NCI-H146 (cell line): Measurements from ENCODE around the gene INPP4B.

Experiments used
- DNase-seq: peaks from one replicate; lab custom pipeline; 2025; lab: John Stamatoyannopoulos, UW

Gene INPP4B

DNA sequence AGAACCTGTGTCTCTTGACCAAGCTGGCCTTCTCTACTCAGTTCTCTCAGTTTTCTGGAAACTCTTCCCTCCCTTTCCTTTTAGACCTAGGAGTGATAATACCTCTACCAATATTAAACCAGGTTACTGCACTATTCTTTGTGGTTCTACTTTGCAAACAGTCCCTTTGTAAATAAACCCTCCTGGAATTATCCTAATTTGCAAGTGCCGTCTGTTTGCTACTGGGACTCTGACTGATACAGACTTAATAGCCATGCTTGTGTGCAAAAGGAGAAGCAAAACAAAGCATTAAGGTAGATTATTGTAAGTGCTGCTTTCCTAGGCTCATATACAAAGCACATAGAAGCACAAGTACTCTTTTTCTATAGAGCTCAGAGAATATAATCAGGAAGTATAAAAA is 507.0 kb downstream of the INPP4B start:
- DNase-seq: no peak

DNA sequence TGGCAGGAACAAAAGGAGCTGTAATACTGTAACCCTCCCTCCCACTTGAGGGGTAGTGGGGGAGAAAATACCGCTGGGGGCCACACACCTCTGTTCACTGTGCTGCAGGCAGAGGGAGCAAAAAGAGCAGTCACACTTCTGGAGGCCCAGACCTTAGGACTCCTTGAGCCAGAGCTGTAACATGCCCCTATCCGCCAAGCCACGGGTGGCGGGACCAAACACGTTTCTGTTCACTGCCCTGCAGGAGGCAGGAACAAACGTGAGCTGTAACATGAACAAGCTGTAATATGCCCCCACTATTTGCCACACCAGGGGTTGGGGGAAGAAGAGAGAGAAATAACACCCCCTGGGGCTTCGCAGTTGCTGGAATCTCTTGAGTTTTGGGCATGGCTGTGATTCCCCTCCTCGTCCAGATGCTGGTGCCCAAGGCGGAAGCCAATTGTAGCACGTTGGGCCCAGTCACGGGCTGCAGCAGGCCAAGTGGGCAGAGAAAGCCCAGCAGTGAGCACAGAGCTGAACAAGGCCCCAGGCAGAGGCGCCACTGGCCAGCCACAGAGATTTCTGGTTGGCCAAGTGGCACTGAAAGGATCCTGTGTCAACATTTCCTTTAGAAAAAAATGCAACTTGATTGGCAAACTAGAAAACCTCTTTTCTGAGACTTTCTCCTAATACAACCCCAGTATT is 509.7 kb downstream of the INPP4B start:
- DNase-seq: no peak

DNA sequence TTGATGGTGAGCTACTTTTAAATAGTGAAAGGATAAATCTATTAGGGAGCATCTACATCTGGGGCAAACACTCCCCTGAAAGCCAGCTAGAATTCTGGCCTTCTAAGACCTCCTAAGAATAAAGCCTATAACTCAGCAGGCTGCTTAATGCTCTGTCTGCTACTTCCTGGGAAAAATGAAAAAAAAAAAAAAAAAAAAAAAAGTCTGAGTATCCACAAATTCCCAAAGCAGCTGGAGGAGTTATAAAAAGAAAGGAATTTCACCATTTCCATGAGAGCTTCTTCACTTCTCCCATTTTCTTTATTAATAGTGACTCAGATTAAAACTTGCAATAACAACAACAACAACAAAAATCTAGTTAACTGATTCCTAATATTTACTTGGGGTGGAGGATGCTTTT is 511.2 kb downstream of the INPP4B start:
- no peak for DNase-seq

GRCh38 chr4:142331646-142332045 is 514.5 kb downstream of the INPP4B start:
- DNase-seq: no peak

DNA sequence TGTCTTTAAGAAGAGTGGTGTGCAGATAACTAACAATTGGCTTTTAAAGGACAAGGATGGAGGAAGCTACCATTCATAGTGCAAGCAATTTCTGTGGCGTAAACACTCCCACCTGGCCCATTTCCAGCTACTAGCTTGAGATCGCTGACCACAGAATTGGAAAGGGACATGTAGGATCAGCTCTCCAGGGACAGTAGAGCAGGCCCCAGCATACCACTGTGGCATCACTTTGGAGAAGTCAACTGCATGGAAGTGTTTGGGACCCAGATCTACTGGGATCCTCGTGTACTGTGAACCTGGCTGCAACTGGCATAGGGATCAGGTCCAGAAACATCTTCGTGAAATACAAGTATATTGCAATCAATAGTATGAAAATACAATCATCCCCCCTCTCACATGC is 515.0 kb downstream of the INPP4B start:
- no peak for DNase-seq

DNA sequence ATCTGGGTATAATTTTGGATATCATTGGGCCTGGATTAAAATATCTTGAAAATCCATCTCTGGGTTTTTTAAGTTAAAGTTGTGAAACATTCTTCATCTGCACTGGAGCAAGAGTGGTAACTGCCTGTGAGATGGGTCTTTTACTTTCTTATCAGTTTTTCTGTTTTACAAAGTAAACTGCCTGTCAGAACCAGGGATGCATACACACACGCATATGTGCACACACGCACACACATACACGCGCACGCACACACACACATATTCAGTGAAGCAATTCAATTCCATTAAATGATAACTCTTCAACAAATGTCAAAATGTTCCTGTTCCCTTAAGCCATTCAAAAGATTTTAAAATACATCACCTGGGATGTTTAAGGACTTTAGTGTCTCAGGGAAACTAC is 515.8 kb downstream of the INPP4B start:
- DNase-seq: no peak

- DNase-seq: no peak
These were observed 516.8 kb downstream of the INPP4B start for GRCh38 chr4:142329313-142329712.

DNA sequence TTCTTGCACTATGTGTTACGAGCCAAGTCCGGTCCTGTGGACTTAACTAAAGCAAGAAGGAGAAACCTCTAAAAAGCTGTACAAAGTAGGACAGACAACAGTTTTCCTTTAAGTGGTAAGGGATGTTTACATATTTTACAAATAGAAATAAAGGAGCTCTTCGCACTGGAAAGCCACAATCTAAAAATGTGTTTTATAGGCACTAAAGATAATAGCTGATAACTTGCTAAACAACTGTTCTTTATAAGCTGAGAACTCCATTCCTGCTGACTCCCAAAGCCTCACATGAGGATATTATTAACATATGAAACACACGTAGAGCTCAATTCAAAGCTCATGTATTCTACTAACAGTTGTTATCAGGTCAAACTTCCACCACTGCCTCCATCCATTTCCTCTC is 519.9 kb downstream of the INPP4B start:
- DNase-seq: no peak

- no peak for DNase-seq
These were observed 521.5 kb downstream of the INPP4B start for GRCh38 chr4:142324572-142324971.

DNA sequence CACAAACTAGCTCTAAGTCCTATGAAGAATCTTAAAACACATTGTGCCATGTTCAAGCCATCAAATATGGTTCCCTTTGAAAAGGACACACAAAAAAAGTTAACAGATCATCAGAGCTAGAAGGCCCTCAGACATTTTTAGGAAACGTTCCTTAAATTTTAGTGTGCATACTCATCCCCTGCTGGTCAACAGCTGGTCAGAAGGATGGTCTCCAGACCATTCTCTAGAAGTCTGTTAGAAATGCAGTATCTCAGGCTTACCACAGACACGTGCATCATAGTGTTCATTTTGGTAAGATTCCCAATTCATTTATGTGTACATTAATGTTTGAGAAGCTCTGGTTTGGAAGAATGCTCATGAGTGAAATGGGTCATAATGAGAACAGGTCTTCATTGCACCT is 523.1 kb downstream of the INPP4B start:
- DNase-seq: no peak

DNA sequence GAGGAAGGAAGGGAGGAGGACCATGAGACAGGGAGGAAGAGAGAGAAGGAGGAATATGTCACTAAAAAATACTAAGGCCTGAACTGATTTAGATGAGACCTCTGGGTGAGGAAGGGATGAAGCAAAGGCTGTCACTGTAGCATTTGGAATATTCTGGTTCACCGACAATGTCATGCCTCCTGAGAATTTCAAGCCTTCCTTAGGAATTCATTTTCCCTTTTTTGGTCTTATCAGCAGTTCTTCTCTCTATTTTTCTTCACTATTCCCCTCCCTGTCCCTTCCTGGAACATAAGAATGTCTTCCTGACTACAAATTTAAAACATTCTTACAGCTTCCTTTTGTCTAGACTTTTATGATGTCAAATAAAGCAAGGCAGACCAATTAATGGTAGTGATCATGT is 527.8 kb downstream of the INPP4B start:
- no peak for DNase-seq

DNA sequence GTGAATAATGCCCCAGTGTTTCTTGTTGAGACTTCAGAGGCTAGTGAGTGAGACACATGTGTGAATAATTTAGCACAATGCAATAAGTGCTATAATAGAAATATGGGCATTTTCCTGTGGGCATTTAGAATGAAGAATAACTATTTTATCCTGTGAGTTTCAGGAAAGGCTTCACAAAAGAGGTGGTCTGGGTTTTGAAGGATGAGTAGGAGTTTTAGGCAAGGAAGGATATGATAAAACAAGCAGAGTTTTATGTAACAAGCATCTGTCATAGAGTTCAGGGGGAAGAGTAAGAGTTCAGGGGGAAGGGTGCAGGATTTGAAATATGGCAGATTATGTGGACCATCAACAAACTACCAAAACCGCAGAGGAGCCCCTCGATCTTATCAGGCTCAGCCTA is 529.2 kb downstream of the INPP4B start:
- DNase-seq: no peak

- no peak for DNase-seq
These were observed 530.1 kb downstream of the INPP4B start for GRCh38 chr4:142316025-142316424.

DNA sequence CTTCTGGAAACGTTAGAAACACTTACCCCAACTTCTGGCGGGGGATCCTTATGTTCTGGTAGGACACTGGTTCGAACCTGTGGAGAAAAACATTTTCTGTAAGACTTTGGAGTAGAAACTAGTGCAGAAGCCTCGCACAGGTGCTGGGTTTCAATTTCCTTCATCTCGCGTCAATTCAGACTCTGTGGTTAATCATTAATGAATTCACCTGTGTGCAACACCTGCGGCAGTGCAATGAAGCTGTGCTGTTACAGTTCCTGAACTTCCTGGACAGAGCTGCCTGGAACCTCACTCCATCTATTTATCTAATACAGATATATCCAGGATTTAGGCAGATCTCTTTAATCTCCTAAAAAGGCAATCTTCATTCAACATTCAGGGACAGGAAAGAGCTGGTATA is 531.4 kb downstream of the INPP4B start:
- DNase-seq: no peak

GRCh38 chr4:142314247-142314646 is 531.9 kb downstream of the INPP4B start:
- DNase-seq: no peak

DNA sequence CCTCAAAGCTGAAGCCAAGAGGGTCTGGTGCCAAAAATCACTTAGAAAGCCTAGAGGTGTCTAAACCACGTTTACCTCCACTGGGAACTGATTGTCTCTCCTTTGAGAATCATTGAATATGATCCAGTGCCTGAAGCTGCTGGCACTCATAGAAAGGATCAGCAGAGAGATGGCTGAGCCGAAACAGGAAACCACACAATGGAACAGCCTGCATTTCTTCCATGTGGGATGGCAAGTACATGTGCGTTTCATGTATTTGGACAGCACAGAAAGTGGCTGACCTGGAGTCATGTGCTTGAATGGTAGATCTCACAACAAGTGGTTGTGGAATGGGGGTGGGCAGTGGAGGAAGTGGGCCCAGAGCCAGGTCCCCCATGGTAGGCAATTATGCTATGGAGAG is 533.7 kb downstream of the INPP4B start:
- no peak for DNase-seq

DNA sequence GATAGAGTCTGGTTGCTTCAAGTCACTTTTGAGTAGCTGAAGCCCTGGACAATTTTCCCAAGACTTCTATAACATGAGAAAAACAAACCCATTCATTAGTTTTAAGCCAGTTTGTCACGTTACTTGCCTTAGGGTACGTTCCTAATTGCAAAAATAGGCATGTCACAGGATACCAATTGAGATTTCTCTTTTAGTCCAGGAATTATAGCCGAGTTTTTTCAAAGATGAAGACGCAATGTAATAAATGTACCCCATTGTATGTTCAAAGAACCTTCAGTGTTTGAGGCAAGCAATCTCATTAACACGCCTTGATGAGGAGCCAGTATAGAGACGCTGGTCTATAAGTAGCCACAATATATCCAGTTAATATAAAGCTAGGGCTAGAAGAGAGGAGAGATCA is 534.2 kb downstream of the INPP4B start:
- DNase-seq: no peak

- DNase-seq: no peak
These were observed 536.3 kb downstream of the INPP4B start for GRCh38 chr4:142309772-142310171.

- DNase-seq: no peak
These were observed 538.2 kb downstream of the INPP4B start for GRCh38 chr4:142307857-142308256.

- no peak for DNase-seq
These were observed 548.8 kb downstream of the INPP4B start for GRCh38 chr4:142297313-142297712.

GRCh38 chr4:142293536-142293935 is 552.6 kb downstream of the INPP4B start:
- no peak for DNase-seq

GRCh38 chr4:142292231-142292630 is 553.9 kb downstream of the INPP4B start:
- DNase-seq: no peak

DNA sequence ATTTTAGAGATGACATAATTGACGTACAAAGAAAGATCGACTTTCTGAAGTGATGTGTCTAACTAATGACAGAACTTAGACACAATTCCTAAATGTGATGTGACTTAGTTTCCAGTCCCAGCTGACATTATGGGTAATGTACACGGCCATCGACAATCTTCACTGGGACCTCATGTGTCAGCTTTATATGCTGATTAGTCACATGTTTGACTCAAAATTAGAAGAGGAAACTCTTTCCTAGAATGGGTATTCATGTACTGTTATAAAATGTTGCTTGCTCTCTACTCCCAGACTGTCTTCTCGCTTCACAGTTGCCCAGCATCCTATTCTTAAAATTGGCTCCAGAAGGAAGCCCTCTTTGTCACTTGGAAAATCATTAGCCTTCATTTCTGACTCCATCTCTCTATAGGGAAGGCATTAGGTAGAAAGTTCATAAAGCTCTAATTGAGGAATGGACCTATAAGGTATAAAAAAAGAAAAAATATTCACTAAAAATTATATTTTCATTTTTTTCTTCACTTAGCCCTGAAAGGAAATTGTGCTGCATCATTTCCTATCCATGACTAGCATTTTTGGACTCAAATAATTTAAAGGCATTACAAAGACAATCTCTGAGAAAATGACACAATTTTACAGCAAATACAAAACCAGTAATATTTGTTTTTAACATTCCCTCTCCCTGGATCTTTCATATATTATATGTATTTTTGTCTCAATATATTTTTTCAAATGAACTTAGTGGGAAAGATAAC is 554.6 kb downstream of the INPP4B start:
- no peak for DNase-seq

DNA sequence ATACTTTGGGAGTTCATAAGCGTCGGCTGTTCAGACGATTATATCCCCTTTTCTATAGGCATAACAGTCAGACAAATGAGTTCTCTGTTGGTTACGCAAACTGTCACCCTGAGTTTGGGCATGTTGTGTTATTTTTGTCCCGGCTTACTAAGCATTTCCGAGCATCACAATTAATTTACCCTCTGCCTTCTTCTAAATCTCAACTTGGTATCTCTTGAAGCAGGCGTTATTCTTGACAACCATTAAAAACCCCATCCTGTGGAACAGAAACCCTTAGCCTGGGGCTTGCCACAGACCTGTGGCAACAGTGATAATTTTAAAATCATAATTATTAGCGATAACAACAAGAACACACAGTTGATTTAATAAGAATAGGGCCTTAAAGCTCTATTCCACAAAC is 558.7 kb downstream of the INPP4B start:
- no peak for DNase-seq
